Pons (tissue), 1 donor: ENCODE data around the gene XCL2.
"Not testable (repeated sequence)": the region's sequence is repeated elsewhere in the genome, so short reads cannot be mapped to it uniquely, and the experiment has no call there.

Experiments used
- DNase-seq: peaks from one replicate; pipeline ENCODE4 v3.0.0-alpha.2; 2016; ENCODE audit warnings: low spot score

XCL2 gene

DNA sequence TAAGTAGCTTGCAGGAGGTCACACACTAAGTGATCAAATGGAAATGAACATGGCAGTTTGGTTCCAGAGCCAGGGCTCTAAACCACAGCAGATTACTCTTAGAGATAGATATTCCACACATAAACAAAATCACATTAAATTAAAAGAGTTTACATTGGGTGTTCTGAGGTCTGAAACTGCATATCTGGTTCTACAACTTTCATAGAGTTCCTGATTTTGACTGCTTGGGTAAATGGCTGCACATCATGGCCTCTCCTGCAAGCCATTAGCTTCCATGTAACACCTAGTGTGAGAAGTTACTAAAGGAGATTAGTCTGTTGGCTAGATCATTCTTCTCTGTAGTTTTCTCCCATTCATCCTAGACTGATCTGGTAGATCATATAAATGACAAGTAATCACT is 12.8 kb upstream of the XCL2 start:
- DNase-seq = no peak

DNA sequence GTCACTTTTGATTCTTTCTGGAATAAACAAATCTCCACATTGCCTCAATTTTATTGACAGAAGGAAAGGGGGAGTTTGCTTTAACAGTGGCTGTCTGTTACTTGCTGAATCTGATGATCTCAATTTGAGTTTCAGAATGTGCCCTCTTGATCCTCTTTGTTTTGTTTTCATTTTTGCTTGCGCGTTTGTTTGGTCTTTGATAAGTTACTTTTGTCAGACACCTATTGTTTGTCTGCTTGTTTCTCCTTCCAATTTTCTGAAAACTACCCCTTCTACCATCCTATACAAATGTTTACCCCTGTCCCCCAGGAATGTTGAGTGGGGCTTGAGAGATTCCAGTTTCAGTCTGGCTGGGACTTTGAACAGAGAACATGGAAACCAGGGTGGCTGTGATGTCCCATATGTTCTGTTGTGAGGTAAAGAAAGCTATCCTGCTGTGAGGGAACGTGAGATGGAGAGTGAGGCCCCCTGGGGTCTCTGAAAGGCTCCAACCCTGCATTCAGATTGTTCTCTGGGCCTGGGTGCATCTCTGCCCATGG is 11.8 kb upstream of the XCL2 start:
- no peak for DNase-seq

DNA sequence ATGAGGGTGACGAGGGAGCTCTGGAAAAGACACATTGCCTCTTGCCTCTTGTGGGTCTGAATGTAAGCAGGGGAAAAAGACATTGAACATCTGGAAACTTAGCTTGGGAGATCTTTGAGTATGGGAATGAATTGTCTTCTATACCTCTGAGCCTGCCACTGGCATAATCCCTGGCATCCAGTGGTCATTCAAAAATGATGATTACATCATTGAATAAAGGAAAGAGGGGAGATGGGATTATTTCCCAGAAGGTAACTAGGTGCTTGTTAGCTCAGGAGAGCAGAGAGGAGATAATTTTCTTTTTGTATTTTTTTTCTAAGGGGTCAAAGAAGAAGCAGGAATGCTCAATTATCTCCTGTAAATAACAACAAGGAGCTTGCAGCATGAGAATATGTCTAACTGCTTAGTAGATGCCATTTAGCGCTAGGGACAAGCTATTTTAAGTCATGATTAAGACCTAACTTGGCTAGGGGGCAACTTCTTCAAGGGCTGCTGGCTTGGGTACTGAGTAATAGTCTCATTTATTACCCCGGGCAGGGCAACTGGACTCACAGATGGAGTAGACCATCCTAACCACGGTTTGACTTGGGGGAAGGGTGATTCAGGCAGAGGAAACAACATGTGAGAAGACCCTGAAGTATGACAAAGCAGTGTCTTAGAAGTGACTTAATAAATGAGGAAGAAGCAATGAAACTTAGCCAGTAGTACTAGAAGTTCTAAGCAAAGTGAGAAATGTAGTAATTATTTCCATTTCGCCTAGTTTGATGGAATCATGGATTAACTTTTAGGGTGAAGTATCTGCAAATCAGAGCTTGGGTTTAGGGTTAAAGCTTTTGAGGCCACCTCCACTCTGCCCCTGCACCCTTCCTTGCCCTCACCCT is 11.0 kb upstream of the XCL2 start:
- DNase-seq = no peak

DNA sequence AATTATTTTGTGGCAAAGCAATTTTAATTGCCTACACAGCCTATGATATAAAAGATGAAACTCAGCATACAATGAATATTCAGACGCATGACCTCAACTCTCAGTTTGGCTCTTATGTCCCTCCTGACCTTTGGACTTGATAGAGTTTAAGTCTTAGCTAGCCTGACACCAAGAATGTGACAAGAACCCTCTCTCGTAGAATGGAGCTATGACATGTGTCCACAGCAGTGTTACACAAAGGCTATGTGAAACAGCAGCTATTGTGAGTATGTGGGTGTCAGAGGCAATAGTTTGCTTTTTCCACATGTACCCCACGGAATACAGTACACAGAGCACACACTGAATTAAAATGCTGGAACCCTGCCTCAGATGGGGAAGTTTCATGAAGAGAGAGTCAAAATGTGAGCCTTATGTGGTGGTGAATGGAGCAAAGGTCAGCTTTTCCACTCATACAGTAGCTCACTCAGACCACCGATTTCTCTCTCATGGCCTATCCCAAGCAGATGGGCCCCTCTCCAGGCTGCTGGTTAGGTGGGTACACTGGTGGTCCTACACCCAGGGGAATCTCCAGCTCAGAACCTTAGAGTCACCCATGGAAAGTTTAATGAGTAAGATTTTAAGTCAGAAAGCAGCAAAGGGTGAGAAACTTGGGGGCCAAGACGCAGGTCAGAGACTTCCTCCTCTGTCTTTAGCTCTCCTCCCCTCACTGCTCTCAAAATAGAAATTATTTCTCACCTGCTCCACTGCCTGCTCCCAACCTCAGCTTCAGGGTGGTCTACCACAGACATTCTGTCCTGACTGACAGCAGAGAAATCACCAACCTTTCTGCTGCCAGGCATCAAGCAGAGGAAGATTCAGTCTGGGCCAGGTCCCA is 10.1 kb upstream of the XCL2 start:
- DNase-seq = no peak

DNA sequence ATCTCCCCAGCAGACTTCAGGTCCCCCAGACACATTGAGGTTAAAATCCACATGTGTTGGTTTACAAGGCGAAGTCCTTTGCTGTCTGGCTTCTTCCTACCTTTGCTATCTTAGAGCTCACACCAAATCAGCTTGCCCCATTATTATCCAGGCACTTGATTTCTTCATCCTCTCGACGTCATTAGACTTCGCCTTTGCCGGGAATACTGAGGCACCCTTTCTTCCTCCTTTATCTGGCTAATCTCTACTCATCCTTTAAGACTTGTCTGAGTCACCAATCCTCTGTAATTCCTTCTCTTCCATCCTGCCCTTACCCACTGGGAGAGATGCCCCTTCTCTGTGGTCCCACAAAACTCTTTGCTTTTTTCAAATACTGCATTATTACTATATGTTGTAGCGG is 9.2 kb upstream of the XCL2 start:
- DNase-seq = no peak

DNA sequence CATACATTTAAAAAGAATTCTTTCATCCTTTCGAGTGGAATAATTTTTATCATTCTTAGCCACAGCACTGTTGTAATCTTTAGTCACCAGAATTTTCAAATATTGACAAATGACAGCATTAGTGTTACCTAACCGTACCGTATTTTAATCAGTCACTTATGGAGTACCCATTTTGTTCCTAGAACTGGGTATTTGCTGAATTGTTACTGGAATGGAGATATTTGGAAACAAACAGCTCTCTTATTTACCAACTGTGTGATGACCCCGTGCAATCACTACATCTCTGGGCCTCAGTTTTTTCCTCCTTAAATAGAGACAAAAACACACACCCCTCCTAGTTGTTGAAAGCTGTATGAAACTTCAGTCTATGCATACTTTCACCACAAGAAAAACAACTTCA is 7.9 kb upstream of the XCL2 start:
- DNase-seq = no peak

DNA sequence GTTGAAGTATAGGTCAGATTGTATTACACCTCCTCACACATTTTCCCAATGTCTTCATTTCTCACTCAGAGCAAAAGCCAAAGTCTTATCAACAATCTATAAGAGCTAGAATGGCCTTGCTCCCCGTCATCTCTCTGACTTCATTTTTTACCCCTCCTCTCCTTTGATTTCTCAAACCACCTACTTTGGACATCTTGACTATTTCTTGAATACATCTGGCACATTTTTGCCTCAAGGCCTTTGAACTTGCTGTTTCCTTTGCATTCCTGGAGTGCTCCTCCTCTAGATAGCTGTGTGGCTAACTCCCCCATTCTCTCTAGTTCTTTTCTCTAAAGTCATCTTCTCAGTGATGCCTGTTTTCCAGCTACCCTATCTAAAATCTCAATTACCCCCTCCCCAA is 7.2 kb upstream of the XCL2 start:
- no peak for DNase-seq

DNA sequence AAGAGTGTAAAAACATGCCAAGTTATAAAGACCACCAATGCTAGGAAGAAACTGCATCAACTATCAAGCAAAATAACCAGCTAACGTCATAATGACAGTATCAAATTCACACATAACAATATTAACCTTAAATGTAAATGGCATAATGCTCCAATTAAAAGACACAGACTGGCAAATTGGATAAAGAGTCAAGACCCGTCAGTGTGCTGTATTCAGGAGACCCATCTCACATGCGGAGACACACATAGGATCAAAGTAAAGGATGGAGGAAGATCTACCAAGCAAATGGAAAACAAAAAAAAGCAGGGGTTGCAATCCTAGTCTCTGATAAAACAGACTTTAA is 2.7 kb upstream of the XCL2 start:
- DNase-seq = not testable (repeated sequence)

DNA sequence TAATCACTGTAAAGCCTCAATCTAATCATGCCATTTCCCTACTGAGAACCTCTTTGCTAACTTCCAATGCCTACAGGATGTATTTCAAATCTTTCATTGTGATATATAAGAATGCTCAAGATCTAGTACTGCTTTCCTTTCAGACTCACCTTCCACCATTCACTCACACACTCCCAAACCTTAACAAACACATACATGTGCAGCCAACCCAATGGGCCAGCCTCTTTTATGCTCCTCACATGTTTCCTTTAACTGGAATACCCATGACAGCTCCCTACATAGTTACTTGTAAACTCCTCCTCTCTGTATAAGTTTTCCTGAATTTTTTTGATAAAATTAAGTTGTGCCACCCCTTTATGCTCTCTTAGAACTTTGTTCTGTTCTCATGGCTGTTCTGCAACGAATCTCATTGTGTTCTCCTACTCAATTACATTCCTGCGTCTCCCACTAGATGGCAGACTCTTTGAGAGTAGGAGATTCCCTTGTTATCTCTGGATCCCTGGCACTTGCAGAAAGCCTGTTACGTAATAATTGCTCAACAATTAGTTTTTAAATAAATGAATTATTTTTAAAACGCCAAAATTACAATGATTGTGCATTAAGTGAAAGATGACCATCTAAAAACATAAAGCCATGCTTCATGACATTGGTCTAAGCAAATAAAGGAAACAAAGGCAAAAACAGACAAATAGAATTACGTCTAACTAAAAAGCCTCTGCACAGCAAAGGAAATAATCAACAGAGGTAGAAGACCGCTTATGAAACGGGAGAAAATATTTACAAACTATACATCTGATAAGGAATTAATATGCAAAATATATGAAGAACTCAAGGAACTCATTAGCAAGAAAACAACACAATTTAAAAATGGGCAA is 2.1 kb upstream of the XCL2 start:
- not testable (repeated sequence) for DNase-seq

DNA sequence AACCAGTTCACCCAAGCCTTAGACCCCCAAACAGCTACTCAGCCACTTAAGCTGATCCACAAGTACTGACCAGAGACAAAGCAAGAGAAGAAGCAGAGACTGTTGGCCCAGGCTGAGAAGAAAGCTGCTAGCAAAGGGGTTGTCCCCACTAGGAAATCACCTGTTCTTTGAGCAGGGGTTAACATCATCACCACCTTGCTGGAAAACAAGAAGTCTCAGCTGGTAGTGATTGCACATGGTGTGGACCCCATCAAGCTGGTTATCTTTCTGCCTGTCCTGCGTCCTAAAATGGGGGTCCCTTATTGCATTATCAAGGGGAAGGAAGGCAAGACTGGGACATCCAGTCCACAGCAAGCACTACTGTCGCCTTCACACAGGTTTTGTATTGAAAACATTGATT is 819 bp downstream of the XCL2 start:
- DNase-seq = not testable (repeated sequence)

DNA sequence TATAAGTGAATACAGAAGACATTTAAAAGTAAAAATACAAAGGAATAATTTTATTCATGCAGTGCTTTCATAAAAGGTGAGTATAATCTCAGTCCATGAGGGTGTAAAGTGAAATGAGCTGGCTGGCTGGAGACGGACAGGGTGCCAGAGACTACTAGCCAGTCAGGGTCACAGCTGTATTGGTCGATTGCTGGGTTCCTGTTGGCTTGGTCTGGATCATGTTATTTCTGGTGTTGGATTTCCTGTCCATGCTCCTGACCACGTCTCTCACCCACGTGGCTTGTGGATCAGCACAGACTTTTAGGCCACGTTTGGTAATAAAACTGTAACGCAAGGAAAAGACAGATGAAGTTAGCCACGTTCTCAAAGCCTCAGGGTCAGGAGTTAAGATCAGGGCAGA is 3.0 kb downstream of the XCL2 start:
- peak; percentile 14 for DNase-seq

DNA sequence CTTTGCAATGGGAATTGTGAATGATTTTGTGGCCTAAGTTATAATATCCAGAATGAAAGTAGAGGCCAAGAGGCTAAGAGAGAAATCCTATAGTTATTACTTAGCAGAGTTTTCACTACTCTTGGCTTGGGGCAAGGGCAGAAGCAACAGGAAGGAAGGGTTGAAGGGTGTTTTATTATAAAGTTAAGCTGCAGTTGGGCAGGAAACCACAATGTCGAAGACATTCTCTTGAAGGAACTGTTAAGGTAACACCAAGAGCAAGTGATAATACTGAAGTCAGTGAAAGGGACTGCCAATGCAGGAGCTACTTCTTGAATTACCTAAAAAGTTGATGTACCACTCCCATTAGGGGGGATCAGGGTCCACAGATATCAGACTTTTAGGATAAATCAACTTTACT is 8.3 kb downstream of the XCL2 start:
- peak; percentile 12 for DNase-seq

DNA sequence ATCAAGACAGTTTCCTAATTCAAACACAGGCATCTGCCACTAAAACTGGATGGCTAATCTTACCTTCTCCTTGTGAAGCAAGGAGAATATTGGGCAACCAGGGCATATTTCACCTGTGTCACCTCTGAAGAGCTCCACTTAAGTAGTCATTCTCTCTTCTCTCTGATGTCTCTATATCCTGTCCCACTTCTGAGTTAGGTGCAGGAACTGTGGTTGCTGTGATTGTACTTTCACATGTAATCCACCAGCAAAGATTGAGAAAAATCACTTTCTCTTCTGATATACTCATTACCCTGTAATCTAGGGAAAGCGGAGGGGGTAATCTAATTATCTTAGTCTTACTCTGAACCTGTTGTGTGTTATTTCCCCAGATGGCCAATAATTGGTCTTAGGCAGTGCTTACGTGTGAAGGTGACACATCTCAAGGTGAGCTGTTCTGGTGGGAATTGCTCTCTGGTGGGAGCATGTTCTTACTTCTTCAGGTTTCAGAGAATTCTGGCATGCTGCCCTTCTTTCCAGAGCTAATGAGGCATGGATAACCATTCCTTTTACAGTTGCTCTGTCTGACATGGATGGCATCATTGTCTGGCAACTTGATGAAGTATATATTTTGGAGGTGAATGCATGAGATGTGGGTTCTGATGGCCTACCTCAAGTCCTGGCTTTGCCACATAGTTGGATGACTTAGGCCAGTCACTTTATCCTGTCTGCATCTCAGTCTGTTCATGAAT is 12.0 kb downstream of the XCL2 start:
- DNase-seq = no peak

DNA sequence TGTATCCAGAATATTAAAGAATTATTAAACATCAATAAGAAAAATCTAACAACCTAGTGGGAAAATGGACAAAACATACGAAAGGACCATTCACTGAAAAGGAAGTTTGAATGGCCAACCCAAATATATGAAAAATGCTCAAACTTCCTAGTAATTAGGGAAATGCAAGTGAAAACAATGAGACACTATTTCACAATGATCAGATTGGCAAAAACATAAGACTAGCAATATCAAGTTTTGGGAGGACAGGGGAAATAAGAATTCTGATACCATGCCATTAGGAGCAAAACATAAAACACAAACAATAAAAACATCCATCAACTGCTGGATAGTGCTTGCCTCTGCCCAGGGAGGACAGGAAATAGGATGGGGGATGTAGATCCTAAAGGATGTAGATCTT is 14.3 kb downstream of the XCL2 start:
- DNase-seq = no peak

DNA sequence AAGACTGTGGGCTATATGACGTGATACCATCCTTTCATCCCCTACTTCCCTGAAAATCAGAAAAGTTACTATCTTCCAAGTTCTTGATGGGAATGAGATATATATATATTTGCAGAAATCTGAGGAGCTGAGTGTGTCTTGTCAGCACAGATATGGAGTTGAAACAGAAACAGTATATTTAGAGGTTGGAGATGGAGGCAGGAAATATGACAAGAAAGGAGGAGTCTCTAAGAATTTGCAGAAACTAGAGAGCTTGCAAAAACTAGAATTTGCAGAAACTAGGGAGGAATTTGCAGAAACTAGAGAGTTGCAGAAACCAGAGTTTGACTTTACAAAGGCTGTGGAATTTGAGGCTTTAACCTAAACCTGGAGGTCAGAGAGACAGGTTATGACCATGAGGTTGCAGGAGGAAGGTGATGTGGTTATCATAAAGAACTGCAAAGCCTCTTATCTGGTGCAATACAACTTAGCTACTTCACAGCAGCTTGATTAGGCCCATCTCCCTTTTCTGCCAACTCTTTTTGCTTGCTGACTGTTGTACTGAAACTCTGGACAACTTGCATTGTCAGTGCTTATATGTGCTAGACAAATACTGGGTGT is 22.3 kb downstream of the XCL2 start:
- no peak for DNase-seq

DNA sequence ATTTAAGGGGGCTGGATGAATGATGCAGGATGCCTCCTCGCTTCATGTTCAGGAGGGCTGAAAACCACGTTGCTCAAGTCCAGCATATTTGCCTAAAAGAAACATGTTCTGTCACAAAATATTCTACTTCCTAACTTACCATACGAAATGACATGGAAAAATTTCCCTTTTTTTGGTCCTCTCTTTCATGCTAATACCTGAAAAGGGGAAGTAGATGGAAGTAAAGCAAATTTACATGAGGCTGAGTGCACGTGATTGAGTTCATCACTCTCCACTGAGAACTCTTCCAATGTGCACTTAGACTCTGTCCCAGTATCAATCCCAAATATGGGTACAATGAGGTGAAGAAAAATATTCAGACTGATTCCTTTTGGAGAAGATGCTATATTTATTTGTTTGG is 23.0 kb downstream of the XCL2 start:
- DNase-seq = no peak

DNA sequence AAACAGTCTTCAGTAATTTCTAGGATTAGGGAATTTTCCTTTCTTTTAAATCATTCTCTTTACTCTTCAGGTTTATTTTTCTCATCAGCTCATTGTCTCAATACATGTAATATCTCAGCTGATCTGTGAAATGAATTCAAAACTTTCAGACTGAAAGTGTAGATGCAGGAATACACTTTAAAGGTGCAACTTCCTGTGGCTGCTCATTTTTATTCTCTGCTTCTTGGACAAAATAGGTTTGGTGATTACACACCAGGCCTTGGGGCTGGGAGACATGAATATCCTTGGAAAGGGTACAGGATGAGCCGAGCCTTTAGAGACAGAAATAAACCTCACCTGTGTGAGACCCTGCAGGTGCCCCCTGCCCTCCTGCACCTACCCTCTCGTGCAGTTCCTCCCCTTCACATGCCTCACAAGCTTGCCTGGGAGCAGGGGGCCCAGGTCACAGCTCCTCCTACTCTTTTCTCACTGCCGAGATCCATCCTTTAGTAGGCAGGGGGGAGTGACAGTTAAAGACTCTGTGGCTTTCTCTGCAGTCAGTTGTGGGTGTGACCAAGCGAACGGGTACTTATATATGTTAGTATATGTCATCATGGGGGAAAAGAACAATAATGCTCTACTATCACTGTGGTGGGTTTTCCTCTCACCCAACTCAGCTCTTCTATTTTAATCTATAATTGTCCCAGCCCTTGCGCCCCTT is 23.6 kb downstream of the XCL2 start:
- DNase-seq = no peak

DNA sequence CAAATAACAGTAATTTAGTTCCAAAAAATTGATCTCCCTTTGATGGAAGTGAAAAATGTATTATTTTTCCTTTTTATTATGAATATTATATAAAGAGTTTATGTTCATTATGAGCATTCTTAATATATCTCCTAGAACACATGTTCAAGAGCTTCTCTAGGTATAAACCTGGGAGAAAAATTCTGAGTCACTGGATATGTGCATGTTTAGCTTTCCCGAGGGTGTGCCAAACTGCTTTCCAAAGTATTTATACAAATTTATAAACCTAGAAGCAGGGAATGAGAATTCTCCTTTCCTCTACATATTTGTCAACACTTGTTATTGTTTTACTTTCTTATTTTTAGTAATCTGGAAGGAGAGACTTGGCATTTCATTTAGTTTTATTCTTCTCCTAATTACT is 25.0 kb downstream of the XCL2 start:
- DNase-seq = no peak

DNA sequence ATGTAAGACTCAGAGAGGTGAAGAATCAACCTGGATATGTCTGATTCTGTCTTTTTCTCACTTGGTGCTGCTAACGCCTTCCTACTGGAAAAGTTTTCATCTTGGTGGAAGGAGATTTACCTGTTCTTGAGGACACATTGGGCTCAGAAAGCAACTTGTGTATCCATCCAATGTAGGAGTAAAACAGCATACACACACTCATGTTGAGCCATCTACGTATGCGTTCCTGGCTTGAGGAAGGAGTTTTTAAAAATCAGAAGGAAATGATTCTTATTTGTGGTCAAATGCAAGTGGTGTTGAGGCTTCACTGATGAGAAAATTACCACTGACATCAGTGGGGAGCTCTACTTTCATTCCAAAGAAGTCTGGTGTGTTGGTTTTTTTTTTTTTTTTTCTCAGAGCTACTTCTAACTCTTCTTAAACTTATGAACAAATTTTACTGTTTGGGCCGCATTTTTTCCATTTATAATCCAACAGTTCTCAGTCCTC is 25.6 kb downstream of the XCL2 start:
- DNase-seq = no peak

DNA sequence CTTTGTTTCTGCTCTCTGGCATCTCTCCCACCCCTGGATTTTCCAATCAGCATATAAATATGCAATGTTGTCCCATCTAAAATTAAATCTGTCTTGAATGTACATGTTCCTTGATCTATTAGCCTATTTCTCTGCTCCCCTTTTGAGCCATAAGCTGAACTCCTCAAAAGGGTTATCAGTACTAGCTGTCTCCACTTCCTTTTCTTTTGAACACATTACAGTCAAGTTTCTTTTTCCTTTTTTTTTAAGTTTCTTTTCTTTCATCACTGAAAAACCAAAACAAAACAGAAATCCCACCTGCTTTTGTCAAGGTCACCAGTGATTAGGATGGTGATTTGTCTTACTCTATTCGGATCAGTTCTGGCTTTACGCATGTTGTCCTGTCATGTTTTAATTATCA is 29.3 kb downstream of the XCL2 start:
- no peak for DNase-seq
